H1 (cell line): Measurements from ENCODE around the gene AGBL4. TPM values are rescaled to one million over a fixed set of nuclear protein-coding genes. Genes with fewer than 3 reads are reported as not detected.

Source experiments
- CTCF ChIA-PET: fragments of 300-600 bp; sonication (Branson Sonifier 250); formaldehyde crosslinking; loops from one replicate; lab custom pipeline; 2021; ENCODE audit not compliant: partially characterized antibody; lab: Charles Lee
- POLR2A ChIA-PET: fragments of 300-600 bp; sonication (Branson Sonifier 250); formaldehyde crosslinking; loops from one replicate; lab custom pipeline; 2021; ENCODE audit warnings: inconsistent platforms; ENCODE audit not compliant: partially characterized antibody; lab: Charles Lee
- DNase-seq, 2 experiments: peaks; one replicate each; pipeline versions ENCODE4 v3.0.0 to v3.0.0-alpha.2; 2010 to 2022; ENCODE audit warnings: low spot score in 2 of 2, low read depth in 1 of 2, mixed read lengths in 1 of 2
- FAIRE-seq: peaks from 2 replicates; lab custom pipeline; 2011; peaks lifted over from hg19 to GRCh38; lab: Jason Lieb, UNC
- H2AFZ ChIP-seq: 2 replicates; pipeline ENCODE4 v1.8.1; 2012; ENCODE audit warnings: low read length, inconsistent platforms
- H2AK5ac ChIP-seq: 2 replicates; pipeline ENCODE4 v1.6.1; 2013; ENCODE audit warnings: low read depth, low read length
- H2BK120ac ChIP-seq: replicated peaks from 2 replicates; pipeline ENCODE3; 2013; ENCODE audit warnings: low read depth, low read length, inconsistent platforms
- H2BK12ac ChIP-seq: 2 replicates; pipeline ENCODE4 v1.6.1; 2013; ENCODE audit warnings: low read depth, low read length
- H2BK15ac ChIP-seq: 2 replicates; pipeline ENCODE4 v1.6.1; 2013; ENCODE audit warnings: low read length
- H2BK20ac ChIP-seq: 2 replicates; pipeline ENCODE4 v1.6.1; 2013; ENCODE audit warnings: low read length
- H2BK5ac ChIP-seq: 2 replicates; pipeline ENCODE4 v1.6.1; 2013; ENCODE audit warnings: low read depth, low read length
- H3K14ac ChIP-seq: 2 replicates; pipeline ENCODE4 v1.6.1; 2013; ENCODE audit warnings: inconsistent platforms; ENCODE audit not compliant: insufficient read length
- H3K18ac ChIP-seq: 2 replicates; pipeline ENCODE4 v1.6.1; 2013; ENCODE audit warnings: low read length; ENCODE audit errors: extremely low read depth
- H3K23ac ChIP-seq: 2 replicates; pipeline ENCODE4 v1.6.1; 2013; ENCODE audit warnings: inconsistent platforms; ENCODE audit not compliant: insufficient read length
- H3K23me2 ChIP-seq: 2 replicates; pipeline ENCODE4 v1.6.1; 2013; ENCODE audit warnings: low read depth, low read length
- H3K27ac ChIP-seq: 2 replicates; pipeline ENCODE4 v1.6.1; 2011; ENCODE audit warnings: low read depth, low read length, inconsistent platforms
- H3K27me3 ChIP-seq, 4 experiments: replicated peaks in 1 of 4; 1 replicate in 1 of 4; 2 replicates in 3 of 4; pipeline versions ENCODE4 v1.6.1 to v1.8.1; 2011 to 2013; ENCODE audit warnings: low read length in 3 of 4, mild to moderate bottlenecking in 3 of 4, inconsistent platforms in 2 of 4, mixed read lengths in 2 of 4, moderate library complexity in 1 of 4; ENCODE audit not compliant: control insufficient read depth in 3 of 4, insufficient read depth in 3 of 4; ENCODE audit errors: extremely low read depth in 1 of 4
- H3K36me3 ChIP-seq, 4 experiments: 2 replicates each; pipeline versions ENCODE4 v1.6.1 to v1.8.1; 2011 to 2013; ENCODE audit warnings: mild to moderate bottlenecking in 4 of 4, low read length in 3 of 4, moderate library complexity in 2 of 4, control low read depth in 1 of 4, inconsistent platforms in 1 of 4; ENCODE audit not compliant: insufficient read depth in 4 of 4, control insufficient read depth in 2 of 4
- H3K4ac ChIP-seq: replicated peaks from 2 replicates; pipeline ENCODE3; 2013; ENCODE audit warnings: low read length, low read depth, mixed read lengths, inconsistent platforms; ENCODE audit not compliant: insufficient read length
- H3K4me1 ChIP-seq, 4 experiments: replicated peaks in 1 of 4; 1 replicate in 1 of 4; 2 replicates in 3 of 4; pipeline versions ENCODE4 v1.6.1 to v1.8.1; 2011 to 2013; ENCODE audit warnings: low read length in 3 of 4, inconsistent platforms in 2 of 4, mixed read lengths in 1 of 4; ENCODE audit not compliant: insufficient read depth in 4 of 4, control insufficient read depth in 3 of 4
- H3K4me2 ChIP-seq, 2 experiments: 2 replicates each; pipeline versions ENCODE4 v1.6.1 to v1.8.1; 2011 to 2013; ENCODE audit warnings: low read depth in 2 of 2, low read length in 2 of 2, control low read depth in 1 of 2, inconsistent platforms in 1 of 2, mild to moderate bottlenecking in 1 of 2; ENCODE audit not compliant: insufficient read depth in 1 of 2
- H3K4me3 ChIP-seq, 4 experiments: fragments of 200-600, 300-600 bp in 1 of 4; sonication (generic), shearing (Covaris generic), sonication (Bioruptor Twin) in 1 of 4; 2 replicates each; pipeline versions ENCODE4 v1.5.1 to v1.8.1; 2011 to 2016; ENCODE audit warnings: low read length in 4 of 4, low read depth in 3 of 4, control low read depth in 2 of 4, inconsistent platforms in 2 of 4, mild to moderate bottlenecking in 2 of 4, mixed read lengths in 1 of 4, moderate library complexity in 1 of 4; ENCODE audit not compliant: insufficient read depth in 2 of 4; ENCODE audit errors: extremely low read depth in 1 of 4
- H3K56ac ChIP-seq: replicated peaks from 2 replicates; pipeline ENCODE3; 2013; ENCODE audit warnings: low read depth, mild to moderate bottlenecking, mixed read lengths, low read length, inconsistent platforms; ENCODE audit not compliant: insufficient read length
- H3K79me1 ChIP-seq: 2 replicates; pipeline ENCODE4 v1.6.1; 2013; ENCODE audit warnings: low read depth, low read length, control low read depth
- H3K79me2 ChIP-seq, 2 experiments: 2 replicates each; pipeline versions ENCODE4 v1.6.1 to v1.8.1; 2012 to 2013; ENCODE audit warnings: low read length in 2 of 2, mild to moderate bottlenecking in 2 of 2, inconsistent platforms in 1 of 2; ENCODE audit not compliant: insufficient read depth in 2 of 2, control insufficient read depth in 1 of 2
- H3K9ac ChIP-seq, 4 experiments: replicated peaks in 1 of 4; 1 replicate in 1 of 4; 2 replicates in 3 of 4; pipeline versions ENCODE4 v1.6.1 to v1.8.1; 2011 to 2013; ENCODE audit warnings: low read depth in 3 of 4, low read length in 3 of 4, control low read depth in 2 of 4, mild to moderate bottlenecking in 2 of 4, moderate library complexity in 2 of 4, inconsistent platforms in 1 of 4; ENCODE audit errors: extremely low read depth in 1 of 4
- H3K9me3 ChIP-seq, 2 experiments: 2 replicates each; pipeline versions ENCODE4 v1.6.1 to v1.8.1; 2012 to 2013; ENCODE audit warnings: mild to moderate bottlenecking in 2 of 2, moderate library complexity in 2 of 2, control low read depth in 1 of 2, inconsistent platforms in 1 of 2, low read depth in 1 of 2, low read length in 1 of 2, mixed read lengths in 1 of 2; ENCODE audit not compliant: insufficient read depth in 2 of 2
- H4K20me1 ChIP-seq, 2 experiments: replicated peaks in 1 of 2; 2 replicates each; pipeline versions ENCODE3 to v1.8.1; 2011 to 2013; ENCODE audit warnings: inconsistent platforms in 2 of 2, low read length in 2 of 2, mild to moderate bottlenecking in 1 of 2; ENCODE audit not compliant: insufficient read depth in 2 of 2, control insufficient read depth in 1 of 2
- H4K5ac ChIP-seq: 2 replicates; pipeline ENCODE4 v1.6.1; 2013; ENCODE audit warnings: low read length, low read depth, mixed read lengths, inconsistent platforms; ENCODE audit not compliant: insufficient read length
- H4K8ac ChIP-seq: 2 replicates; pipeline ENCODE4 v1.8.0; 2013; ENCODE audit warnings: mild to moderate bottlenecking, moderate library complexity, low read length, inconsistent platforms; ENCODE audit not compliant: insufficient read depth; ENCODE audit errors: extremely low read depth
- H4K91ac ChIP-seq: replicated peaks from 2 replicates; pipeline ENCODE3; 2013; ENCODE audit warnings: low read length, mixed read lengths, inconsistent platforms; ENCODE audit not compliant: insufficient read length
- RAD21 ChIP-seq, 2 experiments: IDR thresholded peaks in 1 of 2; conservative IDR thresholded peaks in 1 of 2; 2 replicates each; pipeline ENCODE4 v1.6.1; 2011; ENCODE audit warnings: low read depth in 2 of 2, low read length in 2 of 2, improper control_type of control experiment in 1 of 2, inconsistent platforms in 1 of 2, mild to moderate bottlenecking in 1 of 2, moderate library complexity in 1 of 2
- SIN3A ChIP-seq, 2 experiments: IDR thresholded peaks in 1 of 2; conservative IDR thresholded peaks in 1 of 2; 2 replicates each; pipeline ENCODE4 v1.6.1; 2011 to 2012; ENCODE audit warnings: low read length in 2 of 2, improper control_type of control experiment in 1 of 2, low read depth in 1 of 2, mild to moderate bottlenecking in 1 of 2
- TAF7 ChIP-seq: optimal IDR thresholded peaks from 2 replicates; pipeline ENCODE3; 2011; ENCODE audit warnings: low read depth, mild to moderate bottlenecking, inconsistent platforms, low read length, moderate library complexity, borderline replicate concordance
- polyA plus RNA-seq, 7 experiments: library from polyadenylated mRNA; depleted of rRNA in 3 of 7; stranded (reverse) in 5 of 7; unstranded in 2 of 7; fragments of >200 nt in 5 of 7; fragments of 200-250 nt in 2 of 7; gene quantifications; 1 replicate in 5 of 7; 2 replicates in 1 of 7; 4 replicates in 1 of 7; pipeline versions ENCODE4 v1.2.1 to v1.2.3, GENCODE V29; 2011 to 2013; ENCODE audit warnings: missing spikeins in 2 of 7, mixed read lengths in 2 of 7
- total RNA-seq: library from RNA; stranded (reverse); fragmentation: NEBNext Ultra II Directional; extraction: Animal tissue kit (Norgen Biotek cat#: 25700); gene quantifications from 2 replicates; pipeline ENCODE4 v1.2.1, GENCODE V29; 2021

The AGBL4 gene
- total and polyA plus RNA-seq, 2 of the 8 experiments (the other 6 are each of a cell fraction or from before 2014, with no cell fraction given) = 0.41 to 0.45 TPM

DNA sequence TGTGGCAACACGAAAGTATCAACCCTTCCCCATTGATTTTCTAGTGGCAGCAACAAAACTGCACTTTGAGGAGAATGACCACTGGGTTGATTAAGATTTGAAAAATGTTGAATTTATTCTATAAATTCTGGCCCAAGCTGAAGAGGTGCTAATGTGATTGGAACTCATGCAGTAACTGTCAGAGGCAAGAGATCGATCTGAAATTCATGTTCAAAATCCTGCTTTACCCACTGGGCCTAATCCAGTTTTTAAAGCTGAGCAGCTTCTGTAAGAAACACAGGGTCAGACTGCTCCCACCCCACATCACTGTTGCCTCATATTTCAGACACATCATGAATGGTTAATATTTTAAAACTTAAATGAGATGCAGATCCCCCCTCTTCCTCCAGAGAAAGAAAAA lies 629.6 kb downstream of the AGBL4 start (continued):
- TF ChIP-seq TAF7 = no peak

DNA sequence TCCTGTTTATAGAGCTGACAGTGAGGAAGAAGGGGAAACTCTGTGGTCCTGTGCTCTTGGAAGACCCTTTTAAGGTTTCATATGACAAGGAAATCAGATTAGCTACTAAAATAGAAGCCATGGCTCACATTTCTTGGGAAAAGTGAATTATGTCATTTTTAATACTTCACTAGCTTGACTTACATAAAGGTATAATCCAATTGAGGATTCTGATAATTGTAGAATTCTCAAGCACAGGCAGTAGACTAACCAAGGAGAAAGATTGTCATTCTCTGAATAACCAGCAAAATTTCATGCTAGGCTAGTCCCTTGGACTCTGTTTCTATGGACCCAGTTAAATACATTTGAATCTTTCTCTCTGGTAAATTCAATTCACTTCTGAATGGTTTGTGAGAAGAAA lies 634.1 kb downstream of the AGBL4 start:
- ChIA-PET CTCF (no interaction called here), POLR2A (no interaction called here)
- Histone ChIP-seq H4K5ac (no peak overlapping the region), H3K36me3 (no peaks in the 10 kb centered on the region), H3K4me2 (no peak overlapping the region), H3K18ac (no peak overlapping the region), H4K8ac (no peak overlapping the region), H3K79me1 (no peaks in the 10 kb centered on the region), H3K9me3 (peaks cover 60 to 61% of the 10 kb centered on the region in 2 experiments), H3K4ac (no peak overlapping the region), H4K91ac (no peak overlapping the region), H3K14ac (no peak overlapping the region), H3K79me2 (no peaks in the 10 kb centered on the region), H2BK20ac (no peak overlapping the region), H2BK120ac (no peak overlapping the region), H2BK12ac (no peak overlapping the region), H3K4me3 (no peak overlapping the region), H2AK5ac (no peak overlapping the region), H3K27ac (no peak overlapping the region), H3K23me2 (no peaks in the 10 kb centered on the region), H3K9ac (no peak overlapping the region), H3K23ac (no peak overlapping the region), H2BK5ac (no peak overlapping the region), H3K56ac (no peak overlapping the region), H4K20me1 (no peaks in the 10 kb centered on the region), H3K27me3 (no peaks in the 10 kb centered on the region), H2BK15ac (no peak overlapping the region), H3K4me1 (no peaks in the 10 kb centered on the region), H2AFZ (no peak overlapping the region)
- no peak for FAIRE-seq
- no peak for DNase-seq
- TF ChIP-seq RAD21 (IDR thresholded peaks at IDR 0.05 in 1 of 2, conservative IDR thresholded peaks at IDR 0.05 in 1 of 2; ENCODE audit: low read depth in 2 of 2, low read length in 2 of 2) (no peak), SIN3A (conservative IDR thresholded peaks at IDR 0.05 in 1 of 2, IDR thresholded peaks at IDR 0.05 in 1 of 2; ENCODE audit: low read depth in 1 of 2, low read length in 2 of 2) (no peak)
